Measurements from ENCODE around the gene DAPK2.
"Not testable (repeated sequence)": the region's sequence is repeated elsewhere in the genome, so short reads cannot be mapped to it uniquely, and the experiment has no call there.

DAPK2 gene

GRCh38 chr15:64068133-64068532 is 21.8 kb upstream of the DAPK2 start:
- TF ChIP-seq, protein P1, sequence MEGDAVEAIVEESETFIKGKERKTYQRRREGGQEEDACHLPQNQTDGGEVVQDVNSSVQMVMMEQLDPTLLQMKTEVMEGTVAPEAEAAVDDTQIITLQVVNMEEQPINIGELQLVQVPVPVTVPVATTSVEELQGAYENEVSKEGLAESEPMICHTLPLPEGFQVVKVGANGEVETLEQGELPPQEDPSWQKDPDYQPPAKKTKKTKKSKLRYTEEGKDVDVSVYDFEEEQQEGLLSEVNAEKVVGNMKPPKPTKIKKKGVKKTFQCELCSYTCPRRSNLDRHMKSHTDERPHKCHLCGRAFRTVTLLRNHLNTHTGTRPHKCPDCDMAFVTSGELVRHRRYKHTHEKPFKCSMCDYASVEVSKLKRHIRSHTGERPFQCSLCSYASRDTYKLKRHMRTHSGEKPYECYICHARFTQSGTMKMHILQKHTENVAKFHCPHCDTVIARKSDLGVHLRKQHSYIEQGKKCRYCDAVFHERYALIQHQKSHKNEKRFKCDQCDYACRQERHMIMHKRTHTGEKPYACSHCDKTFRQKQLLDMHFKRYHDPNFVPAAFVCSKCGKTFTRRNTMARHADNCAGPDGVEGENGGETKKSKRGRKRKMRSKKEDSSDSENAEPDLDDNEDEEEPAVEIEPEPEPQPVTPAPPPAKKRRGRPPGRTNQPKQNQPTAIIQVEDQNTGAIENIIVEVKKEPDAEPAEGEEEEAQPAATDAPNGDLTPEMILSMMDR (IDR thresholded peaks at IDR 0.05; ENCODE audit: extremely low read depth, missing control alignments) = no peak
- DNase-seq (ENCODE audit: low spot score) = no peak

DNA sequence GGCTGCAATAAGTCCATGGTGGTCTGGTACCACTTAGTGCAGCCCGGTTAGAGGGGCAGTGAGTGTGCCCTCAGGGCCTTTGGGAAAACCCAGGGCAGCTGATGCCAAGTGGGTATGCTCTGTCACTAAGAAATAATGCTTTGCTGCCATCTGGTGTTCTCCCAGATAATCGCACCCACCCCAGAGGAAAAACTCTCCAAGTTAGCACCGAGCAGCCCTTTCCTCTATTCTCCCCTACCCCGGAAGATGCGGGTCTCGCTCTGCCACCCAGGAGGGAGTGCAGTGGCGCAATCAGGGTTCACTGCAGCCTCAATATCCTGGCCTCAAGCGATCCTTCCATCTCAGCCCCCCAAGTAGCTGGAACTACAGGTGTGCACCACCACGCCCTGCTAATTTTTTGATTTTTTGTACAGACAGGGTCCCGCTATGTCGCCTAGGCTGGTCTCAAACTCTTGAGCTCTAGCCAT is 21.3 kb upstream of the DAPK2 start:
- peak; percentile 83 for DNase-seq (ENCODE audit: low spot score)
- TF ChIP-seq, protein P1 (IDR thresholded peaks at IDR 0.05; ENCODE audit: extremely low read depth, missing control alignments) = peak; percentile 76

DNA sequence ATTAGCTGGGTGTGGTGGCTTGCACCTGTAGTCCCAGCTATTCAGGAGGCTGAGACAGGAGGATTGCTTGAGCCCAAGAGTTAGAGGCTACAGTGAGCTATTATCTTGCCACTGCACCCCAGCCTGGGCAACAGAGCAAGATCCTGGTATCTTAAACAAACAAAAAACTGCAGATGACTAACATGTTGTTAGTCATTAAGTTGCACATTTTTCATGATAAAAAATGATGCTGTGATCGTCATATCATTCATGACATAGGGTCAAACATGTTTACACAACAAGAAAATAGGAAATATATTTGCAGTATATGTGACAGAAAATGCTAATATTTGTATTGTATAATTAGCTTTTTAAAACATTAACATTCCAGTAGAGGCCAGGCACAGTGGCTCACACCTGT is 20.2 kb upstream of the DAPK2 start:
- TF ChIP-seq, protein P1 (IDR thresholded peaks at IDR 0.05; ENCODE audit: extremely low read depth, missing control alignments) = no peak
- no peak for DNase-seq (ENCODE audit: low spot score)

- TF ChIP-seq, protein P1 (IDR thresholded peaks at IDR 0.05; ENCODE audit: extremely low read depth, missing control alignments) = no peak
- no peak for DNase-seq (ENCODE audit: low spot score)
Observed at GRCh38 chr15:64060716-64061115, 14.4 kb upstream of the DAPK2 start.

- DNase-seq (ENCODE audit: low spot score) = not testable (repeated sequence)
Observed at GRCh38 chr15:64059104-64059503, 12.8 kb upstream of the DAPK2 start.

- TF ChIP-seq, protein P1 (IDR thresholded peaks at IDR 0.05; ENCODE audit: extremely low read depth, missing control alignments) = no peak
- DNase-seq (ENCODE audit: low spot score) = no peak
Observed at GRCh38 chr15:64058279-64058678, 12.0 kb upstream of the DAPK2 start.

GRCh38 chr15:64053674-64054073 is 7.4 kb upstream of the DAPK2 start:
- not testable (repeated sequence) for DNase-seq (ENCODE audit: low spot score)

GRCh38 chr15:64052925-64053491 is 6.7 kb upstream of the DAPK2 start:
- TF ChIP-seq, protein P1 (IDR thresholded peaks at IDR 0.05; ENCODE audit: extremely low read depth, missing control alignments) = no peak
- DNase-seq (ENCODE audit: low spot score) = no peak
